Loucy (cell line): ENCODE data around the gene SH3BP4.

Experiments used
- H2AFZ ChIP-seq: fragments of 200-600 bp; sonication (generic); 2 replicates; pipeline ENCODE4 v1.6.0; 2016; ENCODE audit warnings: antibody characterized with exemption, mild to moderate bottlenecking, low read length, moderate library complexity
- H3F3A ChIP-seq: fragments of 200-600 bp; 2 replicates; pipeline ENCODE4 v1.6.0; 2016; ENCODE audit warnings: antibody characterized with exemption, low read depth, mild to moderate bottlenecking
- H3K27me3 ChIP-seq: fragments of 200-600 bp; sonication (generic); 2 replicates; pipeline ENCODE4 v1.6.1; 2014; ENCODE audit warnings: low read length, mild to moderate bottlenecking; ENCODE audit not compliant: insufficient read depth, poor library complexity, severe bottlenecking
- H3K36me3 ChIP-seq: fragments of 200-600 bp; sonication (generic); 2 replicates; pipeline ENCODE4 v1.6.1; 2016; ENCODE audit warnings: low read length; ENCODE audit not compliant: insufficient read depth
- H3K4me1 ChIP-seq: fragments of 200-600 bp; sonication (generic); 2 replicates; pipeline ENCODE4 v1.5.1; 2014; ENCODE audit warnings: low read length, mild to moderate bottlenecking; ENCODE audit not compliant: insufficient read depth, poor library complexity, severe bottlenecking
- H3K4me2 ChIP-seq: fragments of 200-600 bp; sonication (generic); 2 replicates; pipeline ENCODE4 v1.6.0; 2014; ENCODE audit warnings: antibody characterized with exemption, low read length, low read depth, mild to moderate bottlenecking; ENCODE audit not compliant: poor library complexity, severe bottlenecking
- H3K4me3 ChIP-seq: fragments of 200-600 bp; sonication (generic); 2 replicates; pipeline ENCODE4 v1.5.1; 2014; ENCODE audit warnings: low read length, mild to moderate bottlenecking, mixed read lengths; ENCODE audit not compliant: poor library complexity, severe bottlenecking
- H3K79me2 ChIP-seq: fragments of 200-600 bp; sonication (generic); 2 replicates; pipeline ENCODE4 v1.6.1; 2014; ENCODE audit warnings: low read length; ENCODE audit not compliant: insufficient read depth
- H3K9ac ChIP-seq: fragments of 200-600 bp; sonication (generic); 2 replicates; pipeline ENCODE4 v1.6.0; 2014; ENCODE audit warnings: mild to moderate bottlenecking, low read depth, low read length, moderate library complexity; ENCODE audit not compliant: poor library complexity, severe bottlenecking
- H3K9me2 ChIP-seq: fragments of 200-600 bp; sonication (generic); replicated peaks from 2 replicates; pipeline ENCODE4 v1.6.1; 2016; ENCODE audit warnings: low read depth, low read length, mixed read lengths
- H3K9me3 ChIP-seq: fragments of 200-600 bp; sonication (generic); 2 replicates; pipeline ENCODE4 v1.6.1; 2014; ENCODE audit warnings: mild to moderate bottlenecking, antibody characterized with exemption, low read length, low read depth; ENCODE audit not compliant: insufficient read depth
- H4K20me1 ChIP-seq: fragments of 200-600 bp; sonication (generic); 2 replicates; pipeline ENCODE4 v1.6.0; 2014; ENCODE audit warnings: antibody characterized with exemption, low read length, mild to moderate bottlenecking; ENCODE audit not compliant: insufficient read depth, poor library complexity, severe bottlenecking
- CTCF ChIP-seq: fragments of 200-600 bp; sonication (generic); conservative IDR thresholded peaks from 2 replicates; pipeline ENCODE4 v1.5.1; 2014; ENCODE audit warnings: mild to moderate bottlenecking, antibody characterized with exemption, low read length
- EZH2phosphoT487 ChIP-seq: fragments of 200-600 bp; IDR thresholded peaks from 2 replicates; pipeline ENCODE4 v1.6.1; 2018; ENCODE audit warnings: antibody characterized with exemption, mild to moderate bottlenecking, moderate library complexity, borderline replicate concordance

The SH3BP4 gene

DNA sequence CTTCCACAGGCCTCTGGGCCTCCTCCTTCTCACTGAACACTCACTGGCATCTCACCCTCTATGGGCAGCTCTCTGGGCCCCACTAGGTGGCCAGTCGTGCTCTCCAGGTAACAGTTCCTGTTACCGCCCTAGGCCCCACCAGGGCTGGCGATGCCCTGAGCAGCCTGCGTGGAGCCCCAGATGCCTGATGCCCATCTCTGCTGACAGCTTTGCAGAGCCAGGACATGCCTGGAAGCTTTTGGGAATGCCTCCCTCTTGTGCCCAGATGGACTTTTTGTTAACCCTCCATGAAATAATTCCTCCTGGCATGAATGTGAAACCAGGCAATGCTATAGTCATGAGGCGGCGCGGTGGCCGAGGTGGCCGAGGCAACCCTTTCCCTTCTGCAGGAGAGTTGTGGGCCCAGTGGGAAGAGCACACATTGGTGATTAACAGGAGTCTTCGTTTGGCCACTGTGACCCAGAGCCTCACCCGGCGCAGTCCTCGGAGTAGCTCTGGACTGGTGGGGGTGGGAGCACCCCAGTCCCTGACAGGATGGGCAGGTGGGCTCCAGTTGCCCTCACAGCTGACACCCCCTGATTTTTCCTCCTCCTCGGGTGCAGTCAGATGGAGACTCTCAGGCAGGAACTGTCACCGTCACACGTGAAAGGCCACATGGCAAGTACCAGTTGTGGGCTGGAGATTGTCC lies 80.0 kb downstream of the SH3BP4 start:
- H4K20me1 ChIP-seq = no peaks in the 10 kb centered on the region

GRCh38 chr2:235032466-235032865 lies 80.6 kb downstream of the SH3BP4 start:
- H3K9ac ChIP-seq = no peak overlapping the region
- H3K36me3 ChIP-seq = no peaks in the 10 kb centered on the region
- no peaks in the 10 kb centered on the region for H3K9me3 ChIP-seq
- no peaks in the 10 kb centered on the region for H3K79me2 ChIP-seq
- no peak overlapping the region for H3K4me3 ChIP-seq
- H2AFZ ChIP-seq = no peak overlapping the region
- no peaks in the 10 kb centered on the region for H3F3A ChIP-seq
- no peak overlapping the region for H3K4me2 ChIP-seq
- H4K20me1 ChIP-seq = no peaks in the 10 kb centered on the region
- no peak for TF ChIP-seq EZH2phosphoT487
- no peak for TF ChIP-seq CTCF
- no peaks in the 10 kb centered on the region for H3K27me3 ChIP-seq
- H3K9me2 ChIP-seq = no peaks in the 10 kb centered on the region
- H3K4me1 ChIP-seq = no peaks in the 10 kb centered on the region

More for the DNA sequence above, 80.0 kb downstream of the SH3BP4 start:
- H3K4me1 ChIP-seq = no peaks in the 10 kb centered on the region
- H3K27me3 ChIP-seq = no peaks in the 10 kb centered on the region
- H2AFZ ChIP-seq = no peak overlapping the region
- H3K4me3 ChIP-seq = no peak overlapping the region
- H3K79me2 ChIP-seq = no peaks in the 10 kb centered on the region
- H3K9me3 ChIP-seq = no peaks in the 10 kb centered on the region
- no peak for TF ChIP-seq EZH2phosphoT487
- no peak for TF ChIP-seq CTCF
- H3K4me2 ChIP-seq = no peak overlapping the region
- H3K9me2 ChIP-seq = no peaks in the 10 kb centered on the region
- no peaks in the 10 kb centered on the region for H3K36me3 ChIP-seq
- H3K9ac ChIP-seq = no peak overlapping the region
- no peaks in the 10 kb centered on the region for H3F3A ChIP-seq

GRCh38 chr2:235032949-235033348 lies 81.1 kb downstream of the SH3BP4 start:
- no peak overlapping the region for H3K9ac ChIP-seq
- TF ChIP-seq CTCF (no peak), EZH2phosphoT487 (no peak)
- no peaks in the 10 kb centered on the region for H3K4me1 ChIP-seq
- H3K4me3 ChIP-seq = no peak overlapping the region
- no peak overlapping the region for H2AFZ ChIP-seq
- H3K36me3 ChIP-seq = no peaks in the 10 kb centered on the region
- H4K20me1 ChIP-seq = no peaks in the 10 kb centered on the region
- no peaks in the 10 kb centered on the region for H3K27me3 ChIP-seq
- no peaks in the 10 kb centered on the region for H3F3A ChIP-seq
- H3K79me2 ChIP-seq = no peaks in the 10 kb centered on the region
- H3K9me2 ChIP-seq = no peaks in the 10 kb centered on the region
- H3K4me2 ChIP-seq = no peak overlapping the region
- no peaks in the 10 kb centered on the region for H3K9me3 ChIP-seq
